GM12891 (cell line): ENCODE results near the gene DTNBP1.
A peak's percentile ranks its signal among the peaks of the same experiment; 100 is the strongest.

Experiments used
- DNase-seq: peaks from one replicate; pipeline ENCODE4 v3.0.0; 2011; ENCODE audit warnings: low spot score; ENCODE audit not compliant: insufficient read length
- FAIRE-seq: peaks from 2 replicates; lab custom pipeline; 2011; peaks lifted over from hg19 to GRCh38; lab: Jason Lieb, UNC
- PAX5 ChIP-seq: IDR thresholded peaks from 2 replicates; pipeline ENCODE4 v1.6.1; 2011; ENCODE audit warnings: low read length, moderate library complexity, mild to moderate bottlenecking; ENCODE audit not compliant: insufficient read depth, severe bottlenecking
- POLR2A ChIP-seq: IDR thresholded peaks from 2 replicates; pipeline ENCODE4 v1.6.1; 2011; ENCODE audit warnings: low read depth, low read length, control low read depth
- POLR2AphosphoS5 ChIP-seq: IDR thresholded peaks from 2 replicates; pipeline ENCODE4 v1.6.1; 2011; ENCODE audit warnings: low read depth, low read length, control low read depth
- POU2F2 ChIP-seq: IDR thresholded peaks from 2 replicates; pipeline ENCODE4 v1.6.1; 2011; ENCODE audit warnings: low read depth, mild to moderate bottlenecking, control low read depth, low read length, moderate library complexity
- SPI1 ChIP-seq: IDR thresholded peaks from 2 replicates; pipeline ENCODE4 v1.6.1; 2011; ENCODE audit warnings: low read depth, low read length, control low read depth
- TAF1 ChIP-seq: IDR thresholded peaks from 2 replicates; pipeline ENCODE4 v1.6.1; 2011; ENCODE audit warnings: low read depth, low read length, control low read depth

The DTNBP1 gene

GRCh38 chr6:15685619-15686018 lies 22.8 kb upstream of the DTNBP1 start:
- DNase-seq: no peak
- FAIRE-seq: no peak
- TF ChIP-seq SPI1: no peak
- no peak for TF ChIP-seq POU2F2
- TF ChIP-seq POLR2A: no peak
- no peak for TF ChIP-seq POLR2AphosphoS5
- no peak for TF ChIP-seq PAX5
- TF ChIP-seq TAF1: no peak

GRCh38 chr6:15682965-15683822 lies 20.4 kb upstream of the DTNBP1 start:
- FAIRE-seq (no peak), DNase-seq (no peak)
- TF ChIP-seq SPI1: peak; percentile 93
- no peak for TF ChIP-seq POLR2A

- no peak for FAIRE-seq
- no peak for DNase-seq
- TF ChIP-seq SPI1 (no peak), POU2F2 (no peak), TAF1 (no peak), POLR2A (no peak), PAX5 (no peak), POLR2AphosphoS5 (no peak)
These were observed 19.1 kb upstream of the DTNBP1 start for GRCh38 chr6:15681946-15682345.

- FAIRE-seq (no peak), DNase-seq (no peak)
- no peak for TF ChIP-seq SPI1
- no peak for TF ChIP-seq POLR2AphosphoS5
- no peak for TF ChIP-seq POU2F2
- TF ChIP-seq PAX5: no peak
- no peak for TF ChIP-seq TAF1
- TF ChIP-seq POLR2A: no peak
These were observed 15.7 kb upstream of the DTNBP1 start for GRCh38 chr6:15678514-15678913.

GRCh38 chr6:15677822-15678221 lies 15.0 kb upstream of the DTNBP1 start:
- TF ChIP-seq POU2F2: no peak
- no peak for TF ChIP-seq POLR2AphosphoS5
- no peak for TF ChIP-seq PAX5
- no peak for TF ChIP-seq TAF1
- TF ChIP-seq POLR2A: no peak
- TF ChIP-seq SPI1: no peak
- DNase-seq (no peak), FAIRE-seq (no peak)

- DNase-seq: no peak
- TF ChIP-seq TAF1 (no peak), POLR2A (no peak), POLR2AphosphoS5 (no peak), POU2F2 (no peak), SPI1 (no peak), PAX5 (no peak)
These were observed 12.8 kb upstream of the DTNBP1 start for GRCh38 chr6:15675536-15676220.

GRCh38 chr6:15674690-15675386 lies 12.0 kb upstream of the DTNBP1 start:
- DNase-seq: no peak
- no peak for FAIRE-seq
- TF ChIP-seq POLR2A (no peak), TAF1 (no peak)

More at GRCh38 chr6:15675536-15676220, 12.8 kb upstream of the DTNBP1 start:
- no peak for FAIRE-seq

GRCh38 chr6:15673666-15674065 lies 10.8 kb upstream of the DTNBP1 start:
- DNase-seq (no peak), FAIRE-seq (no peak)
- no peak for TF ChIP-seq POU2F2
- no peak for TF ChIP-seq SPI1
- no peak for TF ChIP-seq POLR2A
- TF ChIP-seq TAF1: no peak
- TF ChIP-seq POLR2AphosphoS5: no peak
- TF ChIP-seq PAX5: no peak

- TF ChIP-seq POLR2AphosphoS5 (no peak), POU2F2 (no peak), SPI1 (no peak), TAF1 (no peak), POLR2A (no peak), PAX5 (no peak)
- DNase-seq (no peak), FAIRE-seq (no peak)
These were observed 10.0 kb upstream of the DTNBP1 start for GRCh38 chr6:15672818-15673217.
